ENCODE measurements around the gene HDAC9.

DNA sequence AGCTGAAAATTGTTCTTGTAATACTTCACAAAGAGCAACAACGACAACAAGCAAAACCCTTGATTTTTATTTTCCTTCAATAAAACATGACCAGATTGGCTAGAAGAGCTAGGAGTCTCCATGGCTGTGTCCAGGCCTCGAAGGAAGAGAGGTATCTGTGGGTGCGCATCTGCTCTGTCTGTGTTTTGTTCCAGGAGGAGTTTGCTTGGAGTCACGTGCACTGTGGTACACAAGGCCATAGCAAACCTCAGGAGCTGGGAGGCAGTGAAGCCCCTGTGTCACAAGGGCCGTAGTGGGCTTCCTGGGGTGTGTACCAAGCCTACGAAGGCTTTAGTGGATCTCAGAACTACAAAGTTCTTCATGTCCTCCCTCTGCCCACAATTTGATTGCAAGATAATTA, 350.2 kb downstream of the HDAC9 start:
- TF ChIP-seq POLR2A (IDR thresholded peaks at IDR 0.05): no peak
- TF ChIP-seq, protein P1, sequence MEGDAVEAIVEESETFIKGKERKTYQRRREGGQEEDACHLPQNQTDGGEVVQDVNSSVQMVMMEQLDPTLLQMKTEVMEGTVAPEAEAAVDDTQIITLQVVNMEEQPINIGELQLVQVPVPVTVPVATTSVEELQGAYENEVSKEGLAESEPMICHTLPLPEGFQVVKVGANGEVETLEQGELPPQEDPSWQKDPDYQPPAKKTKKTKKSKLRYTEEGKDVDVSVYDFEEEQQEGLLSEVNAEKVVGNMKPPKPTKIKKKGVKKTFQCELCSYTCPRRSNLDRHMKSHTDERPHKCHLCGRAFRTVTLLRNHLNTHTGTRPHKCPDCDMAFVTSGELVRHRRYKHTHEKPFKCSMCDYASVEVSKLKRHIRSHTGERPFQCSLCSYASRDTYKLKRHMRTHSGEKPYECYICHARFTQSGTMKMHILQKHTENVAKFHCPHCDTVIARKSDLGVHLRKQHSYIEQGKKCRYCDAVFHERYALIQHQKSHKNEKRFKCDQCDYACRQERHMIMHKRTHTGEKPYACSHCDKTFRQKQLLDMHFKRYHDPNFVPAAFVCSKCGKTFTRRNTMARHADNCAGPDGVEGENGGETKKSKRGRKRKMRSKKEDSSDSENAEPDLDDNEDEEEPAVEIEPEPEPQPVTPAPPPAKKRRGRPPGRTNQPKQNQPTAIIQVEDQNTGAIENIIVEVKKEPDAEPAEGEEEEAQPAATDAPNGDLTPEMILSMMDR (IDR thresholded peaks at IDR 0.05): no peak
